ENCODE data around the gene TIMP1. TPM values are rescaled to one million over a fixed set of nuclear protein-coding genes. Genes with fewer than 3 reads are reported as not detected.

TIMP1 gene
- polyA plus RNA-seq, 1 of the 3 experiments (the other 2 are of a cell fraction), result 323 TPM

- 2% methylated on average over 9 of the region's 9 CpGs for WGBS (ENCODE audit: low lambda C conversion rate)
Observed at GRCh38 chrX:47561659-47562151, 20.5 kb upstream of the TIMP1 start.

GRCh38 chrX:47562615-47563243 lies 19.5 kb upstream of the TIMP1 start:
- Histone ChIP-seq H3K9ac (no peak overlapping the region), H3K79me2 (ENCODE audit: insufficient read depth) (peaks cover 34% of the 10 kb centered on the region), H3K27me3 (ENCODE audit: insufficient read depth) (peaks cover 11% of the 10 kb centered on the region; the same call in 1 of the 2 replicates), H3K4me1 (ENCODE audit: control insufficient read depth in 1 of 2, insufficient read depth in 2 of 2, low read depth in 1 of 2, low read length in 1 of 2) (peaks cover 0 to 6% of the 10 kb centered on the region in 2 experiments; a peak in 1 of 4 replicates), H2AFZ (ENCODE audit: low read depth) (no peak overlapping the region), H3K4me3 (ENCODE audit: low read depth in 2 of 2, low read length in 1 of 2) (no peak overlapping the region), H3K4me2 (peak overlapping the region; percentile 77; the same call in 1 of the 2 replicates), H3F3A (replicated peaks; ENCODE audit: insufficient read depth) (peaks cover 3% of the 10 kb centered on the region), H3K9me3 (no peaks in the 10 kb centered on the region), H3K9me2 (no peaks in the 10 kb centered on the region), H3K27ac (ENCODE audit: low read depth in 2 of 2, low read length in 1 of 2) (no peak overlapping the region), H3K36me3 (replicated peaks in 1 of 2; ENCODE audit: control insufficient read depth in 1 of 2, insufficient read depth in 2 of 2, low read length in 1 of 2) (peaks cover 0 to 21% of the 10 kb centered on the region in 2 experiments), H4K20me1 (ENCODE audit: insufficient read depth) (no peaks in the 10 kb centered on the region)
- DNase-seq, result no peak
- CTCF ChIA-PET, result no interaction called here
- POLR2A ChIA-PET, result no interaction called here
- TF ChIP-seq TAF1 (IDR thresholded peaks at IDR 0.05; ENCODE audit: borderline replicate concordance, low read depth, low read length), result no peak
- peak; percentile 53 for TF ChIP-seq RAD21 (IDR thresholded peaks at IDR 0.05; ENCODE audit: low read length)
- TF ChIP-seq USF1 (IDR thresholded peaks at IDR 0.05; ENCODE audit: borderline replicate concordance, low read depth), result no peak
- peak; percentile 16; the same call in 1 of the 2 replicates for TF ChIP-seq SMC3 (IDR thresholded peaks at IDR 0.05; ENCODE audit: low read depth, low read length)
- peak; percentile 55 for TF ChIP-seq CTCF (IDR thresholded peaks at IDR 0.05)
- 33% methylated on average over 13 of the region's 13 CpGs for WGBS (ENCODE audit: low lambda C conversion rate)

More at GRCh38 chrX:47561659-47562151, 20.5 kb upstream of the TIMP1 start:
- H4K20me1 ChIP-seq (ENCODE audit: insufficient read depth), result no peaks in the 10 kb centered on the region
- POLR2A ChIA-PET, result no interaction called here
- no peaks in the 10 kb centered on the region for H3K9me3 ChIP-seq
- H3F3A ChIP-seq (replicated peaks; ENCODE audit: insufficient read depth), result peaks cover 3% of the 10 kb centered on the region
- TF ChIP-seq RXRA (IDR thresholded peaks at IDR 0.05; ENCODE audit: borderline replicate concordance, low read depth) (no peak), USF1 (IDR thresholded peaks at IDR 0.05; ENCODE audit: borderline replicate concordance, low read depth) (no peak), USF2 (IDR thresholded peaks at IDR 0.05; ENCODE audit: borderline replicate concordance, low read depth, low read length) (no peak), TAF1 (IDR thresholded peaks at IDR 0.05; ENCODE audit: borderline replicate concordance, low read depth, low read length) (no peak), RCOR1 (IDR thresholded peaks at IDR 0.05; ENCODE audit: low read length) (no peak), GATA2 (CRISPR knock-in tag; IDR thresholded peaks at IDR 0.05) (no peak), RAD21 (IDR thresholded peaks at IDR 0.05; ENCODE audit: low read length) (no peak), CHD2 (IDR thresholded peaks at IDR 0.05; ENCODE audit: low read length, partially characterized antibody) (no peak), EP300 (IDR thresholded peaks at IDR 0.05; ENCODE audit: borderline replicate concordance in 1 of 2, low read depth in 1 of 2, low read length in 1 of 2) (no peak), FOXM1 (IDR thresholded peaks at IDR 0.05; ENCODE audit: low read depth) (no peak), MXI1 (IDR thresholded peaks at IDR 0.05; ENCODE audit: low read depth, low read length) (no peak), PBX3 (IDR thresholded peaks at IDR 0.05) (no peak)
- CTCF ChIA-PET, result no interaction called here
- DNase-seq, result no peak
- peaks cover 3% of the 10 kb centered on the region; the same call in 1 of the 2 replicates for H3K27me3 ChIP-seq (ENCODE audit: insufficient read depth)
- peak overlapping the region; percentile 34 to 80; a peak in 2 of 4 replicates for H3K27ac ChIP-seq (ENCODE audit: low read depth in 2 of 2, low read length in 1 of 2)
- H3K9me2 ChIP-seq, result no peaks in the 10 kb centered on the region
- H2AFZ ChIP-seq (ENCODE audit: low read depth), result no peak overlapping the region
- H3K4me3 ChIP-seq (ENCODE audit: low read depth in 2 of 2, low read length in 1 of 2), result peak overlapping the region; percentile 65 to 72
- H3K4me2 ChIP-seq, result peak overlapping the region; percentile 77
- H3K9ac ChIP-seq, result peak overlapping the region; percentile 78; the same call in 1 of the 2 replicates
- peaks cover 0 to 17% of the 10 kb centered on the region in 2 experiments for H3K36me3 ChIP-seq (replicated peaks in 1 of 2; ENCODE audit: control insufficient read depth in 1 of 2, insufficient read depth in 2 of 2, low read length in 1 of 2)
- peaks cover 34% of the 10 kb centered on the region for H3K79me2 ChIP-seq (ENCODE audit: insufficient read depth)
- H3K4me1 ChIP-seq (ENCODE audit: control insufficient read depth in 1 of 2, insufficient read depth in 2 of 2, low read depth in 1 of 2, low read length in 1 of 2), result peaks cover 0 to 6% of the 10 kb centered on the region in 2 experiments; a peak in 1 of 4 replicates
